ENCODE measurements around the gene FLII. TPM values are rescaled to one million over a fixed set of nuclear protein-coding genes. Genes with fewer than 3 reads are reported as not detected.

Gene FLII
- total and polyA plus RNA-seq, 12 donors, result 150 to 652 (median 297) TPM

- Histone ChIP-seq H3K27ac (no peak overlapping the region), H3K4me3 (no peak overlapping the region), H3K27me3 (no peaks in the 10 kb centered on the region), H3K36me3 (replicated peaks in 1 of 2) (peaks cover 0 to 85% of the 10 kb centered on the region in 2 donors), H3K4me1 (replicated peaks in 1 of 2) (peaks cover 16 to 23% of the 10 kb centered on the region in 2 donors), H3K9me3 (replicated peaks in 1 of 3) (no peaks in the 10 kb centered on the region)
- no peak for DNase-seq
- no peak for TF ChIP-seq POLR2A (IDR thresholded peaks at IDR 0.05)
- TF ChIP-seq CTCF (IDR thresholded peaks at IDR 0.05), result no peak
- intact Hi-C loops (cut with DNase I), result loop anchor here in 1 of 2 donors (10.0 kb wide), 1 partner anchor 69 kb away; the partner anchor contains the start of gene ALKBH5
- 75 to 82% (median 77%) methylated on average over 7 to 16 of the region's 16 CpGs for WGBS, 4 donors
These were observed 5.2 kb downstream of the FLII start for GRCh38 chr17:18253187-18253884.

- Histone ChIP-seq H3K4me3 (no peak overlapping the region), H3K4me1 (replicated peaks in 1 of 2) (peaks cover 19 to 29% of the 10 kb centered on the region in 2 donors), H3K27me3 (no peaks in the 10 kb centered on the region), H3K36me3 (replicated peaks in 1 of 2) (peaks cover 0 to 97% of the 10 kb centered on the region in 2 donors), H3K27ac (no peak overlapping the region), H3K9me3 (replicated peaks in 1 of 3) (no peaks in the 10 kb centered on the region)
- intact Hi-C loops (cut with DNase I), result loop anchor here in 1 of 2 donors (10.0 kb wide), 1 partner anchor 67 kb away; the partner anchor contains the start of gene ALKBH5
- 76 to 85% (median 83%) methylated on average over 4 to 5 of the region's 5 CpGs for WGBS, 4 donors
- no peak for DNase-seq
- TF ChIP-seq CTCF (IDR thresholded peaks at IDR 0.05), result no peak
- no peak for TF ChIP-seq POLR2A (IDR thresholded peaks at IDR 0.05)
These were observed 6.4 kb downstream of the FLII start for GRCh38 chr17:18252160-18252559.

GRCh38 chr17:18251204-18251603, 7.3 kb downstream of the FLII start:
- DNase-seq, result no peak
- Histone ChIP-seq H3K9me3 (replicated peaks in 1 of 3) (no peaks in the 10 kb centered on the region), H3K4me1 (replicated peaks in 1 of 2) (peaks cover 15 to 27% of the 10 kb centered on the region in 2 donors), H3K27ac (peak overlapping the region in 1 of 5 donors; percentile 30), H3K4me3 (no peak overlapping the region), H3K36me3 (replicated peaks in 1 of 2) (peaks cover 0 to 100% of the 10 kb centered on the region in 2 donors), H3K27me3 (no peaks in the 10 kb centered on the region)
- intact Hi-C loops (cut with DNase I), result loop anchor here in 1 of 2 donors (10.0 kb wide), 1 partner anchor 66 kb away; the partner anchor contains the start of gene ALKBH5
- 71 to 87% (median 78%) methylated on average over 13 to 15 of the region's 15 CpGs for WGBS, 4 donors
- TF ChIP-seq POLR2A (IDR thresholded peaks at IDR 0.05) (no peak), CTCF (IDR thresholded peaks at IDR 0.05) (no peak)

- intact Hi-C loops (cut with DNase I), result loop anchor here in 1 of 2 donors (10.0 kb wide), 1 partner anchor 66 kb away; the partner anchor contains the start of gene ALKBH5
- no peaks in the 10 kb centered on the region for H3K9me3 ChIP-seq (replicated peaks in 1 of 3)
- peaks cover 14 to 25% of the 10 kb centered on the region in 2 donors for H3K4me1 ChIP-seq (replicated peaks in 1 of 2)
- peaks cover 0 to 100% of the 10 kb centered on the region in 2 donors for H3K36me3 ChIP-seq (replicated peaks in 1 of 2)
- no peak for TF ChIP-seq CTCF (IDR thresholded peaks at IDR 0.05)
- H3K4me3 ChIP-seq, result no peak overlapping the region
- 90 to 95% (median 94%) methylated on average over 11 to 14 of the region's 14 CpGs for WGBS, 4 donors
- no peaks in the 10 kb centered on the region for H3K27me3 ChIP-seq
- H3K27ac ChIP-seq, result no peak overlapping the region
- DNase-seq, result no peak
These were observed 7.8 kb downstream of the FLII start for GRCh38 chr17:18250708-18251107.

All from adrenal gland (tissue), 12 donors.